Stimulated activated CD8-positive, alpha-beta memory T cell treated with anti-CD3 and anti-CD28 coated beads, Interleukin-2, amount 100 ng/mL, for 48 hours (primary cell): Measurements from ENCODE around the gene NGEF.
"Not testable (repeated sequence)": the region's sequence is repeated elsewhere in the genome, so short reads cannot be mapped to it uniquely, and the experiment has no call there.

Experiments
- DNase-seq, 2 donors: peaks; one replicate each; pipeline ENCODE4 v3.0.0-alpha.2; 2020; ENCODE audit warnings: low read depth in 2 of 2

Gene NGEF

GRCh38 chr2:232870766-232871371 lies 142.2 kb downstream of the NGEF start:
- no peak for DNase-seq

- DNase-seq: no peak
These were observed 142.9 kb downstream of the NGEF start, which contains the start of gene SNORC for GRCh38 chr2:232870018-232870765. Gene SNORC, plus strand, starts transcription at chr2:232870264. Its CDS starts 78 bp downstream, at chr2:232870342.

- DNase-seq: no peak
These were observed 143.7 kb downstream of the NGEF start for GRCh38 chr2:232869138-232870017.

- DNase-seq: no peak
These were observed 147.0 kb downstream of the NGEF start for GRCh38 chr2:232866104-232866503.

GRCh38 chr2:232865165-232865564 lies 147.9 kb downstream of the NGEF start:
- no peak for DNase-seq

- no peak for DNase-seq
These were observed 149.1 kb downstream of the NGEF start for GRCh38 chr2:232863996-232864395.

GRCh38 chr2:232861353-232861752 lies 151.7 kb downstream of the NGEF start:
- DNase-seq: no peak

GRCh38 chr2:232860593-232861241 lies 152.3 kb downstream of the NGEF start:
- DNase-seq: no peak

- DNase-seq: no peak
These were observed 153.6 kb downstream of the NGEF start for GRCh38 chr2:232859385-232859916.

- DNase-seq: no peak
These were observed 155.9 kb downstream of the NGEF start for GRCh38 chr2:232857158-232857563.

- DNase-seq: no peak
These were observed 159.0 kb downstream of the NGEF start for GRCh38 chr2:232854082-232854481.

GRCh38 chr2:232852676-232853075 lies 160.4 kb downstream of the NGEF start:
- DNase-seq: no peak

- not testable (repeated sequence) for DNase-seq
These were observed 161.0 kb downstream of the NGEF start for GRCh38 chr2:232852081-232852480.

- no peak for DNase-seq
These were observed 163.0 kb downstream of the NGEF start for GRCh38 chr2:232850039-232850438.

- DNase-seq: no peak
These were observed 167.0 kb downstream of the NGEF start for GRCh38 chr2:232846055-232846454.

- no peak for DNase-seq
These were observed 169.2 kb downstream of the NGEF start for GRCh38 chr2:232843834-232844233.

GRCh38 chr2:232842689-232843088 lies 170.4 kb downstream of the NGEF start:
- no peak for DNase-seq

- no peak for DNase-seq
These were observed 173.5 kb downstream of the NGEF start for GRCh38 chr2:232839411-232840079.

- DNase-seq: peak; percentile 30 to 34
These were observed 174.6 kb downstream of the NGEF start for GRCh38 chr2:232838406-232838874.

- DNase-seq: no peak
These were observed 176.1 kb downstream of the NGEF start for GRCh38 chr2:232836934-232837333.

- DNase-seq: no peak
These were observed 177.3 kb downstream of the NGEF start for GRCh38 chr2:232835687-232836208.
